GM21717 (cell line): ENCODE data around the gene CCSER1.
"Not testable (repeated sequence)": the region's sequence is repeated elsewhere in the genome, so short reads cannot be mapped to it uniquely, and the experiment has no call there.

Experiments used
- ATAC-seq: cut with Tn5 transposase; IDR thresholded peaks from one replicate; pipeline ENCODE4 v1.9.1; 2021; ENCODE audit warnings: mild to moderate bottlenecking, moderate library complexity; ENCODE audit not compliant: unreplicated experiment

Gene CCSER1

GRCh38 chr4:90641861-90642599 is 514.8 kb downstream of the CCSER1 start:
- no peak for ATAC-seq

GRCh38 chr4:90643156-90643555 is 516.0 kb downstream of the CCSER1 start:
- ATAC-seq: no peak

GRCh38 chr4:90648311-90648710 is 521.1 kb downstream of the CCSER1 start:
- ATAC-seq: no peak

- no peak for ATAC-seq
Measured at GRCh38 chr4:90648791-90649190, 521.6 kb downstream of the CCSER1 start.

- no peak for ATAC-seq
Measured at GRCh38 chr4:90660672-90661071, 533.5 kb downstream of the CCSER1 start.

- no peak for ATAC-seq
Measured at GRCh38 chr4:90670183-90670582, 543.0 kb downstream of the CCSER1 start.

GRCh38 chr4:90689739-90690138 is 562.5 kb downstream of the CCSER1 start:
- no peak for ATAC-seq

GRCh38 chr4:90695411-90695810 is 568.2 kb downstream of the CCSER1 start:
- ATAC-seq: no peak

- ATAC-seq: not testable (repeated sequence)
Measured at GRCh38 chr4:90705501-90705900, 578.3 kb downstream of the CCSER1 start.

GRCh38 chr4:90715242-90715641 is 588.0 kb downstream of the CCSER1 start:
- no peak for ATAC-seq

- no peak for ATAC-seq
Measured at GRCh38 chr4:90718931-90719330, 591.7 kb downstream of the CCSER1 start.

GRCh38 chr4:90727938-90728337 is 600.7 kb downstream of the CCSER1 start:
- no peak for ATAC-seq

- ATAC-seq: no peak
Measured at GRCh38 chr4:90730752-90731151, 603.6 kb downstream of the CCSER1 start.

GRCh38 chr4:90733211-90733610 is 606.0 kb downstream of the CCSER1 start:
- ATAC-seq: no peak

- ATAC-seq: no peak
Measured at GRCh38 chr4:90745176-90745575, 618.0 kb downstream of the CCSER1 start.

GRCh38 chr4:90753068-90753467 is 625.9 kb downstream of the CCSER1 start:
- no peak for ATAC-seq

- ATAC-seq: no peak
Measured at GRCh38 chr4:90757534-90758060, 630.4 kb downstream of the CCSER1 start.

GRCh38 chr4:90760059-90760458 is 632.9 kb downstream of the CCSER1 start:
- no peak for ATAC-seq

- ATAC-seq: no peak
Measured at GRCh38 chr4:90766837-90767236, 639.6 kb downstream of the CCSER1 start.

- ATAC-seq: no peak
Measured at GRCh38 chr4:90769251-90769650, 642.1 kb downstream of the CCSER1 start.

- ATAC-seq: no peak
Measured at GRCh38 chr4:90780193-90780592, 653.0 kb downstream of the CCSER1 start.

GRCh38 chr4:90786602-90787001 is 659.4 kb downstream of the CCSER1 start:
- no peak for ATAC-seq

GRCh38 chr4:90792696-90793095 is 665.5 kb downstream of the CCSER1 start:
- no peak for ATAC-seq
